ENCODE data around the gene TRAP1.

GRCh38 chr16:3762107-3762750 lies 44.9 kb upstream of the TRAP1 start:
- TF ChIP-seq CTCF (IDR thresholded peaks at IDR 0.05; ENCODE audit: insufficient read depth, low read length, poor library complexity, severe bottlenecking), result no peak
- no peak for TF ChIP-seq EZH2phosphoT487 (conservative IDR thresholded peaks at IDR 0.05; ENCODE audit: low read length)
